Dermis blood vessel endothelial cell (primary cell): ENCODE measurements around the gene TMCC1. TPM values are rescaled to one million over a fixed set of nuclear protein-coding genes. Genes with fewer than 3 reads are reported as not detected.
"Not testable (repeated sequence)": the region's sequence is repeated elsewhere in the genome, so short reads cannot be mapped to it uniquely, and the experiment has no call there.

ENCODE experiments used
- DNase-seq: peaks from one replicate; pipeline ENCODE4 v3.0.0; 2010
- total RNA-seq: library from RNA; depleted of rRNA; stranded (reverse); fragments of >200 nt; gene quantifications from 2 replicates; pipeline ENCODE4 v1.2.3, GENCODE V29; 2014

The TMCC1 gene
- total RNA-seq = 18.5 and 21.7 TPM in 2 replicates

- peak; percentile 88 for DNase-seq
Observed at GRCh38 chr3:129893581-129894070, at the start of gene TMCC1. Gene TMCC1, minus strand, starts transcription at chr3:129893711.

GRCh38 chr3:129943020-129943419, 49.5 kb upstream of the TMCC1 start:
- no peak for DNase-seq

- peak; percentile 85 for DNase-seq
Observed at GRCh38 chr3:129942296-129942695, 48.8 kb upstream of the TMCC1 start.

DNA sequence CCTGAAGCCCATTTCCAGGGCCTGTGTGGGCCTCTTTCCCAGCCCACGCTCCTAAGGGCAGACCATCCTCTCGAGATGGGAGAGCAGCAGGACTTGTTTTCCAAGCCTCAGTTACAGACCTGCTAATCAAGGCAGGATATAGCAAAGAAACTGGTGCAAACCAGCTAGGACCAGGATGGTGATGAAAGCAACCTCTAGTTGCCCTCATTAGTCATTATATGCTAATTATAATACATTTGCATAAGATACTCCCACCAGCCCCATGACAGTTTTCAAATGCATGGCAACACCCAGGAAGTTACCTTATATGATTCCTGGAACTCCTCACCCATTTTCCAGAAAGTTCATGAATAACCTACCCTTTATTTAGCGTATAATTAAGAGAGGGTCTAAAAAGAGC, 46.6 kb upstream of the TMCC1 start:
- no peak for DNase-seq

GRCh38 chr3:129938140-129938930, 44.8 kb upstream of the TMCC1 start:
- DNase-seq = no peak

DNA sequence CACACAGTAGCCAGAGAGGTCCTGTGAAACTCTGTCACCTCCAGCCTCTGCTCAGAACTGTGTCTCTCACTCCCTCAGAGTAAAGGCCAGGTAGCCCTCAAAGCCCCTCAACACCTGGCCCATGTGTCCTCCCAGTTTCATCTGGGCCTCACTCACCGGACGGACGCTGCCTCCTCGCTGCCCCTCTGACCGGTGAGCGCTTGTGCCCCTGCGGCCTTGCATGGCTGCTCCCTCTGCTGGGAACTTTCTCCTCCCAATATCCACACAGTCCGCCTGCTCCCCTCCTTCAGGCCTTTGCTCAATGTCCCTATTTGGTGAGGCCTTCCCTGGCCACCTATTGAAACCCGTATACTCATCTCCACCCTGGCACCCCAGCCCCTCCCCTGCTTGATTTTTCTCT, 44.2 kb upstream of the TMCC1 start:
- no peak for DNase-seq

- peak; percentile 79 for DNase-seq
Observed at GRCh38 chr3:129936757-129937156, 43.2 kb upstream of the TMCC1 start.

DNA sequence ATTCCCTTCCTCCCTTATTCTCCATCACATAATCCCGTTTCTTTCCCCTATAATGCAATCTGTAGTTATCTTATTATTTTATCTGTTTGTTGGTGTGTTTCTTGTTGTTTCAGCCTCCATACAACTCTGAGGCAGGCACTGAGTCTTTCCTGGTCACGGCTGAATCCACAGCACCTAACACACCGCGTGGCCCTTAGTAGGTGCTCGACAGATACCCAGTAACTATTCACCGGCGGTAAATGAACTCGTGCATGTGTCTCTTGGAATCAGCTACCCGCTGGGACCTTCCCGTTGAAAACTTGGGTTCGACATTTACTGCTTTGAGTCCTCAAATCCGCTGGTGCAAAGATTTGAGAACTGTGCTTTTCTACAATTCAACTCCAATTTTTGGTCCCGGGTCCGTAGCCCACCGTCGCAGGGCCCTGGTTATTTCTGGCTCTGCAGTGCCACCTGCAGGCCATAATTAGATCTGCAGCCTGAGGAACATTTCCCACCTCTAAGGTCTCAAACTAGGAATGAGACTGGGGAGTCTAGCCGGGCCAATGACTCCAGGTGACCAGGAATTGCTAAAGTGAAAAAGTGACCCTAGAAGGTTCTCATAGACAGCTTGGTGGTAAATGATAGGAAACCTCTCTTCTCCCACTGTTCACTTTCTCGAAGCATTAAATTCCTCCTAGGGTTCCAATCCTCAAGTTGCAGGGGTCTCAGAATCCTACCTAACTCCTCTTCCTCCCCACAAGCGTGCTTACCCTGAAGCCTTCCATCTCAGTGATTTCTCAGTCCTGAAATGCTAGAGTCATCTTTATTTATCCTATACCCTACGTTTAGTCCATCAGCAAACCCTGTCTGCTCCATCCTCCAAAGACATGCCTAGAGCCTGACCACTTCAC, 41.0 kb upstream of the TMCC1 start:
- DNase-seq = peak; percentile 63

DNA sequence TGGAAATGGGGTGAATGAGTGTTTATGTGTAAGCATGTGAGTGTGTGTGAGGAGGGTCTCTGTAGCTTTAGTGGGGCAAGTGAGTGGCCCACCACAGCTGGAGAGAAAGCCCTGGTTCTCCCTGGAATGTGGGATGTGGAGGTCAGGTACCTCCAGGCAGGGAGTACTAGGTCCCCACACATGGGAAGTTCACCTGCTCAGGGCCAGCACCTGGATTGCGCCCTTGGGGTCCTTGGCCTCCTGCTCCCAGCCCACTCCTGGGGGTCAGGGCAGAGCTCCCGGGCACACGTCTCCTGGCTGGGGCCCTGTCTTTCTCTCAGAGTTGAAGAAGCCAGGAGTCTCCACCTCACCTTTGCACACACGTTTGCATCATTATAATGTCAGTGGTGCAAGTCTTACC, 40.0 kb upstream of the TMCC1 start:
- no peak for DNase-seq

DNA sequence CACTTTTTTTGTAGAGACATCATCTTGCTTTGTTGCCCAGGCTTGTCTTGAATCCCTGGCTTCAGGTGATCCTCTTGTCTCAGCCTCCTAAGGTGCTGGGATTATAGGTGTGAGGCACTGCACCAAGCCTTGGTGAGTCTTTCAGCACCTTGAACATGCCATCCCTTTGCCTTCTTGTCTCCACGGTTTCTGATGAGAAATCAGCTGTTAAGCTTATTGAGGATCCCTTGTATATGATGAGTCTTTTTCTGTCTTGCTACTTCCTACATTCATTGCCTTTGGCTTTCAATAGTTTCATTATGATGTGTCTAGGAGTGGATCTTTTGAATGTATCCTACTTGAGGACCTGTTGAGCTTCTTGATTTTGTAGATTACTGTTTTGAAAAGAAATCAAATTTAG, 35.9 kb upstream of the TMCC1 start:
- no peak for DNase-seq

- DNase-seq = no peak
Observed at GRCh38 chr3:129927072-129927471, 33.6 kb upstream of the TMCC1 start.

- DNase-seq = no peak
Observed at GRCh38 chr3:129919806-129920205, 26.3 kb upstream of the TMCC1 start.

- DNase-seq = no peak
Observed at GRCh38 chr3:129919357-129919756, 25.8 kb upstream of the TMCC1 start.

DNA sequence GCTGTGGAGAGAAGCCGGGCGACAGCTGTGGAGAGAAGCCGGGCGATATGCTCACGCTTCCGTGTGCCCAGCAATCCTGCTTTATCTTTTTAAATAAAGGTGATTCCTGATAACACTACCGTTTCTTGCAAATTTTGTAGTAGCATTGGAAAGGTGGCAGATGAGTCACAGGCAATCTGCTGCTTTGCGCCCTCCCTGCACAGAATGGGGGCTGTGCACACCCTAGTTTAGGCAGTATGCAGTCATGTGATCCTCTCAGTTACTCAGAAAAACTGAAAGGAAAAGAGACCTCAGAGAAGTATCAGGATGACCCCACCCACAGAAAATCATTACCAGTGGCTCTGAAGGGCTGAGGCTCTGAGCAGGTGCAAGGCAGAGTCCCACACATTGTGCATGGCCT, 24.9 kb upstream of the TMCC1 start:
- no peak for DNase-seq

GRCh38 chr3:129917423-129918007, 24.0 kb upstream of the TMCC1 start:
- no peak for DNase-seq

- no peak for DNase-seq
Observed at GRCh38 chr3:129913618-129914017, 20.1 kb upstream of the TMCC1 start.

DNA sequence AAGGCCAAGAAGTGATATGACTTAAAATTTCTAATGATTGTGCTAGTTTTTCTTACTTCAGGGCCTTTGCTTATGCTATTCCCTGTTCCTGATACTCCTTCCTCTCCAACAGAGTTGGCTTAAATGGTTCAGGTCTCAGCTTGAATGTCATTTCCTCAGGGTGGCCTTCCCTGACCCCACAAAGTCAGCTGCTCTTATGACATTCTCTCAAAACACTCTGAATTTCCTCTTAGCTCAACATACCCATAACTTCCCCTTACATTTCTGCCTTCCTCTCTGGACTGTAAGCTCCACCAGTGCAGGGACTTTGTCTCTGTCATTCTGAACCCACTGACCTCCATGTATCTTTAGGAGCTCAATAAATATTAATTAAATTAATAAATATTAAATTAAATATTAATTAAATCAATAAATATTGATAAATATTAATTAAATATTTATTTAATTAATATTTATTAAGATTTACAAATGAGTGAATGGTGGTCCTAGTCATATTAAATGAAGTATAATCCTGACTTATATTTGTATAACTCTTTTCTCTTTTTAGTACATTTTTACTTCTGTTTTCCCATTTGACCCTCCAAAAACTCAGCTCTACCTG, 17.9 kb upstream of the TMCC1 start:
- DNase-seq = peak; percentile 92

DNA sequence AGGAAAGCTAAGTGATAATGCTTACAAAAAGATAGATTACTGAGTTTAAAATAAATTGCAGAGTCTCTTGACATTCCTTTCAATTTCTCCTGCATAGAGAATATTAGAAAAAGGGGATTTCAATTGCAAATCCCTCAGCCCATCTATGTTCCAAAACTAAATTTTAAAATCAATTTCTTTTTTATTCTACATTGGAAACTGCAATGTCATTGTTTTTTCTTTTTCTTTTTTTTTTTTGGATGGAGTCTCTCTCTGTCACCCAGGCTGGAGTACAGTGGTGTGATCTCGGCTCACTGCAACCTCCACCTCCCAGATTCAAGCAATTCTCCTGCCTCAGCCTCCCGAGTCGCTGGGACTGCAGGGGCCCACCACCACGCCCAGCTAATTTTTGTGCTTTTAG, 15.7 kb upstream of the TMCC1 start:
- not testable (repeated sequence) for DNase-seq

- peak; percentile 58 for DNase-seq
Observed at GRCh38 chr3:129908417-129908816, 14.9 kb upstream of the TMCC1 start.

- not testable (repeated sequence) for DNase-seq
Observed at GRCh38 chr3:129901272-129901671, 7.8 kb upstream of the TMCC1 start.

- no peak for DNase-seq
Observed at GRCh38 chr3:129897026-129897425, 3.5 kb upstream of the TMCC1 start.

GRCh38 chr3:129892857-129893580, 492 bp downstream of the TMCC1 start:
- peak; percentile 69 for DNase-seq
